ENCODE results near the gene RSPH6A. TPM values are rescaled to one million over a fixed set of nuclear protein-coding genes. Genes with fewer than 3 reads are reported as not detected.

The RSPH6A gene
- polyA plus RNA-seq, 1 experiment = not detected

DNA sequence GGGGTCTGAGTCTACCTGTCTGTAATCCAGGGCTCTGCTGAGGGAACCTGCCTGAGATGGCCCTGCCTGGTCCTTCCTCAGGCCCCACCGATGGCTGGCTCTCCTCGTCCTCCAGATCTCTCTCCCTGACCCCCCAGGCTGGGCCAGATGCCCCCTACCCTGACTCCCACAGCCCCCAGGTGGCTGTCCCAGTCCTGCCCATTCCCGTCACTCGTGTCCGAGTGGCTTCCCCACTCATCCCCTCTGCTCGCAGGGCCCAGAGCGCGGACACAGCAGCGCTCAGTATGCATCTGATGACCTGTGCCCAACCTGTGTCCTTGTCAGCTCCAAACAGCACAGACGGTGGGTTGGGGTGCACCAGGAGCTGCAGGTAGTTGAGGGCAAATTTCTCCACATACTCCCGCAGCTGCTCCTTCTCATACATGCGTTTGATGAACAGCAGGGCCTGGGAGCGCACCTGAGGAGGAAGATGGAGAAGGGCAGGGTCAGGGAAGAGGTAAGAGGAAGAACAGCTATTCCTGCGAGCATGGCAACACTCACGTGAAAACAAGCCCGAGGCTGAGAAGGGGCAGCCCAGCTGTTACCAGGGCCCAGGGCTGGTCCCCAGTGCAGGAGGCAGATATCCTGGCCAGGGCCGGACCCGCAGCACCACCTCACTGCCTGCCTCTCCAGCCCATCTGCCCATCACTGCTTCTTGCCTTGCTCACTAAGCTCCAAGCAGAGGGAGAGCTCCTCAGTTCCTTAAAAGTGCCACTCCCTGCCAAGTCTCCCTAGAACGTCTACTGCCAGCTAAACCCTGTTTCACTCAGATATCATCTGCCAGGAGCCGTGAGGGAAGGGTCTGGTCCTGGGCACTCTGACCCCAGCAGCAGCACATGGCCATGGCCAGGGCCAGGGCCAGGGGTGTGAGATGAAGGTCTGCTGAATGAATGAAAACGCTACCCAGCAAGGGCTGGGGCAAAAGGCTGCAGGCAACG lies 11.1 kb upstream of the RSPH6A start:
- no peak for DNase-seq (ENCODE audit: low read depth, low spot score)
- no peak for TF ChIP-seq CTCF (IDR thresholded peaks at IDR 0.05; ENCODE audit: low read depth, low read length)
- CTCF ChIA-PET = interaction anchor here (0.9 to 3.5 kb wide), 2 partner anchors 9 to 56 kb away, joined by 4 to 29 read pairs; no protein-coding TSS in a partner anchor
- Histone ChIP-seq H3K27ac (ENCODE audit: low read depth, low read length) (no peak overlapping the region), H3K27me3 (ENCODE audit: control insufficient read depth, insufficient read depth, low read length) (no peaks in the 10 kb centered on the region), H3K4me3 (ENCODE audit: low read depth, low read length) (no peak overlapping the region), H3K9me3 (ENCODE audit: control insufficient read depth, insufficient read depth, low read length) (no peaks in the 10 kb centered on the region; the same call in 1 of the 2 replicates)
- POLR2A ChIA-PET = interaction anchor here (0.6 kb wide), 1 partner anchor 55 kb away, joined by 3 read pairs; no protein-coding TSS in a partner anchor

- TF ChIP-seq CTCF (IDR thresholded peaks at IDR 0.05; ENCODE audit: low read depth, low read length) = no peak
- no peaks in the 10 kb centered on the region for H3K27me3 ChIP-seq (ENCODE audit: control insufficient read depth, insufficient read depth, low read length)
- H3K9me3 ChIP-seq (ENCODE audit: control insufficient read depth, insufficient read depth, low read length) = no peaks in the 10 kb centered on the region; the same call in 1 of the 2 replicates
- no peak overlapping the region for H3K4me3 ChIP-seq (ENCODE audit: low read depth, low read length)
- CTCF ChIA-PET = interaction anchor here (0.9 to 3.5 kb wide), 2 partner anchors 8 to 55 kb away, joined by 4 to 29 read pairs; no protein-coding TSS in a partner anchor
- no peak overlapping the region for H3K27ac ChIP-seq (ENCODE audit: low read depth, low read length)
- DNase-seq (ENCODE audit: low read depth, low spot score) = no peak
- POLR2A ChIA-PET = interaction anchor here (1.3 kb wide), 1 partner anchor 12 kb away, joined by 3 read pairs; no protein-coding TSS in a partner anchor
Measured at GRCh38 chr19:45825263-45825605, 10.1 kb upstream of the RSPH6A start.

- DNase-seq (ENCODE audit: low read depth, low spot score) = no peak
- Histone ChIP-seq H3K9me3 (ENCODE audit: control insufficient read depth, insufficient read depth, low read length) (no peaks in the 10 kb centered on the region; the same call in 1 of the 2 replicates), H3K27me3 (ENCODE audit: control insufficient read depth, insufficient read depth, low read length) (no peaks in the 10 kb centered on the region), H3K27ac (ENCODE audit: low read depth, low read length) (no peak overlapping the region), H3K4me3 (ENCODE audit: low read depth, low read length) (no peak overlapping the region)
- ChIA-PET CTCF (interaction anchor here (0.5 to 3.5 kb wide), 2 partner anchors 8 to 182 kb away, joined by 3 to 29 read pairs; no protein-coding TSS in a partner anchor), POLR2A (interaction anchor here (0.5 to 1.3 kb wide), 4 partner anchors 12 to 55 kb away, joined by 3 to 5 read pairs (median 4); partner anchors contain the start of gene SIX5)
- TF ChIP-seq CTCF (IDR thresholded peaks at IDR 0.05; ENCODE audit: low read depth, low read length) = no peak
Measured at GRCh38 chr19:45824531-45825262, 9.6 kb upstream of the RSPH6A start.

DNA sequence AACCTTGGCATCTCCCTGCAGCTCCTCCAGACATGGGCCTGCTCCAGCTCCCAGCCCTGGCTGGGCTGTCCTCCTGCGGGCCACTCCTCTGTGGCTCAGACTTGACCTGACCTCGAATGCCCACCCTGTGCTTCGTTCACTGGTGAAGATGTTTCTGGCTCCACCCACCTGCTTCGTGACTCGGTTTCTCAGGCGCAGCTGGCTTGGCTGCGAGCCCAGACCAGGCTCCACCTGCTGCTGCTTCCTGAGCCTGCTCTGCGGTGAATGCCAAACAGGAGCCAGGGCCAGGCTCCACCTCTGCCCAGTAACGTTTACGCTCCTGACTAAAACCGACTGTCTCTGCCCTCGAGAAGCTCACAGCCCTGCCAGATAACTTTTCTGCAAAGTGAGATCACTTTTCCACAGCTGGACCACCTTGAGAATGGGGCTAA lies 8.9 kb upstream of the RSPH6A start:
- ChIA-PET POLR2A (interaction anchor here (0.8 to 1.3 kb wide), 3 partner anchors 11 to 55 kb away, joined by 3 to 4 read pairs (median 3); partner anchors contain the start of gene SIX5), CTCF (interaction anchor here (0.5 kb wide), 1 partner anchor 182 kb away, joined by 3 read pairs; no protein-coding TSS in a partner anchor)
- no peak overlapping the region for H3K4me3 ChIP-seq (ENCODE audit: low read depth, low read length)
- H3K9me3 ChIP-seq (ENCODE audit: control insufficient read depth, insufficient read depth, low read length) = no peaks in the 10 kb centered on the region; the same call in 1 of the 2 replicates
- DNase-seq (ENCODE audit: low read depth, low spot score) = no peak
- no peak overlapping the region for H3K27ac ChIP-seq (ENCODE audit: low read depth, low read length)
- no peaks in the 10 kb centered on the region for H3K27me3 ChIP-seq (ENCODE audit: control insufficient read depth, insufficient read depth, low read length)
- no peak for TF ChIP-seq CTCF (IDR thresholded peaks at IDR 0.05; ENCODE audit: low read depth, low read length)

Data from AG04450 (cell line).